ENCODE results near the gene FAM13A.

Gene FAM13A

DNA sequence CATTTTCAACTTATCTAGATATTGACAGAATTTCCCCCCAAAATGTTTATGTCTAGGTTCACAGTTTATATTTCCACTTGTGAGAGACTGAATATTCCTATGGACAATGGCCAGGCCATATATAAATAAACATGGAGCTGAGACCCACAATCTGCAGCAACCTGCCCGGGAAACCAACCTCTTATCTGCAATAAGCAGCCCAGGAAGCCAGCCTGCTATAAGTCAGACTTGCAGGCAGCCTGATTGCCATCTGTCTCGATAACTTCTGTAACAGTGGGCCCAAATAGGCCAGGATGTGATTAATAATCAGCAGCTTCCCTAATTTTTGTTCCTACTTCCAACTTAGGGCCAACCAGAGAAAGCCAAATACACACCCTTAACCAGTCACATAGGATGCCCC, 354.2 kb downstream of the FAM13A start:
- no peak overlapping the region for H3K4me3 ChIP-seq (replicated peaks; ENCODE audit: low read depth, low read length)
- no peak for TF ChIP-seq CTCF (IDR thresholded peaks at IDR 0.05; ENCODE audit: low read length, missing control alignments)
- no peak for DNase-seq (ENCODE audit: low read depth)

- no peak for TF ChIP-seq CTCF (IDR thresholded peaks at IDR 0.05; ENCODE audit: low read length, missing control alignments)
- no peak for DNase-seq (ENCODE audit: low read depth)
These were observed 358.5 kb downstream of the FAM13A start for GRCh38 chr4:88698519-88698918.

GRCh38 chr4:88697588-88698329, 359.2 kb downstream of the FAM13A start, which contains the start of gene NAP1L5:
NAP1L5 (minus strand) TSS chr4:88697829; CDS start chr4:88697754, 75 bp downstream.
- peak within 1 kb of the TSS; percentile 76 for H3K4me3 ChIP-seq (replicated peaks; ENCODE audit: low read depth, low read length)
- peak; percentile 82 for DNase-seq (ENCODE audit: low read depth)
- no peak for TF ChIP-seq CTCF (IDR thresholded peaks at IDR 0.05; ENCODE audit: low read length, missing control alignments)

More at GRCh38 chr4:88698519-88698918, 358.5 kb downstream of the FAM13A start:
- H3K4me3 ChIP-seq (replicated peaks; ENCODE audit: low read depth, low read length), result no peak overlapping the region

GRCh38 chr4:88697141-88697540, 359.8 kb downstream of the FAM13A start:
- peak overlapping the region; percentile 76 for H3K4me3 ChIP-seq (replicated peaks; ENCODE audit: low read depth, low read length)
- no peak for TF ChIP-seq CTCF (IDR thresholded peaks at IDR 0.05; ENCODE audit: low read length, missing control alignments)
- DNase-seq (ENCODE audit: low read depth), result peak; percentile 41

GRCh38 chr4:88696630-88697029, 360.4 kb downstream of the FAM13A start:
- H3K4me3 ChIP-seq (replicated peaks; ENCODE audit: low read depth, low read length), result peak overlapping the region; percentile 76
- no peak for DNase-seq (ENCODE audit: low read depth)
- no peak for TF ChIP-seq CTCF (IDR thresholded peaks at IDR 0.05; ENCODE audit: low read length, missing control alignments)

GRCh38 chr4:88693792-88694191, 363.2 kb downstream of the FAM13A start:
- H3K4me3 ChIP-seq (replicated peaks; ENCODE audit: low read depth, low read length), result no peak overlapping the region
- TF ChIP-seq CTCF (IDR thresholded peaks at IDR 0.05; ENCODE audit: low read length, missing control alignments), result no peak
- DNase-seq (ENCODE audit: low read depth), result no peak

- peak; percentile 69 for DNase-seq (ENCODE audit: low read depth)
- no peak overlapping the region for H3K4me3 ChIP-seq (replicated peaks; ENCODE audit: low read depth, low read length)
- no peak for TF ChIP-seq CTCF (IDR thresholded peaks at IDR 0.05; ENCODE audit: low read length, missing control alignments)
These were observed 366.6 kb downstream of the FAM13A start for GRCh38 chr4:88690355-88690754.

All from fibroblast of pulmonary artery (primary cell).